Common myeloid progenitor, CD34-positive (primary cell): ENCODE measurements around the gene AGFG2.
A peak's percentile ranks its signal among the peaks of the same experiment; 100 is the strongest.
"Not testable (repeated sequence)": the region's sequence is repeated elsewhere in the genome, so short reads cannot be mapped to it uniquely, and the experiment has no call there.

Source experiments
- CTCF ChIA-PET: fragments of 350-600 bp; sonication (Branson Sonifier 250); formaldehyde crosslinking; loops from one replicate; lab custom pipeline; 2021; ENCODE audit warnings: antibody characterized with exemption; lab: Charles Lee
- POLR2A ChIA-PET: fragments of 350-600 bp; sonication (Branson Sonifier 250); formaldehyde crosslinking; loops from one replicate; lab custom pipeline; 2021; ENCODE audit warnings: antibody characterized with exemption; lab: Charles Lee
- DNase-seq, 3 donors: peaks; one replicate each; pipeline versions ENCODE4 v3.0.0 to v3.0.0-alpha.2; 2013
- H3K27ac ChIP-seq, 2 experiments: 1 replicate in 1 of 2; 2 replicates in 1 of 2; pipeline ENCODE4 v1.7.0; 2013; ENCODE audit warnings: inconsistent platforms in 2 of 2, low read length in 2 of 2, mild to moderate bottlenecking in 2 of 2, low read depth in 1 of 2, moderate library complexity in 1 of 2; ENCODE audit not compliant: severe bottlenecking in 2 of 2, insufficient read depth in 1 of 2, poor library complexity in 1 of 2
- H3K27me3 ChIP-seq, 5 experiments: replicated peaks in 2 of 5; 1 replicate in 3 of 5; 2 replicates in 2 of 5; pipeline versions ENCODE4 v1.6.1 to v1.7.0; 2013; ENCODE audit warnings: low read length in 4 of 5, mild to moderate bottlenecking in 2 of 5, moderate library complexity in 2 of 5, inconsistent platforms in 1 of 5; ENCODE audit not compliant: insufficient read depth in 5 of 5, control insufficient read depth in 4 of 5
- H3K36me3 ChIP-seq, 4 experiments: 1 replicate in 2 of 4; 2 replicates in 2 of 4; pipeline versions ENCODE4 v1.6.1 to v1.7.0; 2013; ENCODE audit warnings: low read length in 3 of 4, control low read depth in 1 of 4, mild to moderate bottlenecking in 1 of 4; ENCODE audit not compliant: control insufficient read depth in 4 of 4, insufficient read depth in 4 of 4
- H3K4me1 ChIP-seq, 4 experiments: 1 replicate in 3 of 4; 2 replicates in 1 of 4; pipeline versions ENCODE4 v1.6.1 to v1.7.1; 2013; ENCODE audit warnings: low read length in 3 of 4, mild to moderate bottlenecking in 3 of 4, control low read depth in 1 of 4, inconsistent platforms in 1 of 4, moderate library complexity in 1 of 4; ENCODE audit not compliant: control insufficient read depth in 4 of 4, insufficient read depth in 4 of 4; ENCODE audit errors: control extremely low read depth in 1 of 4
- H3K4me3 ChIP-seq, 7 experiments: 1 replicate in 4 of 7; 2 replicates in 3 of 7; pipeline versions ENCODE4 v1.5.1 to v1.7.0; 2013; ENCODE audit warnings: mild to moderate bottlenecking in 7 of 7, low read length in 6 of 7, moderate library complexity in 6 of 7, inconsistent platforms in 2 of 7, low read depth in 2 of 7, control low read depth in 1 of 7; ENCODE audit not compliant: insufficient read depth in 4 of 7, control insufficient read depth in 1 of 7; ENCODE audit errors: extremely low read depth in 1 of 7
- H3K9me3 ChIP-seq, 5 experiments: 1 replicate in 4 of 5; 2 replicates in 1 of 5; pipeline versions ENCODE4 v1.6.1 to v1.7.1; 2013; ENCODE audit warnings: low read length in 4 of 5, mild to moderate bottlenecking in 2 of 5, inconsistent platforms in 1 of 5, low read depth in 1 of 5, moderate library complexity in 1 of 5; ENCODE audit not compliant: control insufficient read depth in 4 of 5, insufficient read depth in 2 of 5; ENCODE audit errors: control extremely low read depth in 1 of 5
- WGBS: methylation state at CpG from one replicate; pipeline ENCODE4 v1.1.5; 2013; ENCODE audit not compliant: insufficient coverage; 5-methylcytosine and 5-hydroxymethylcytosine counted together

Gene AGFG2

DNA sequence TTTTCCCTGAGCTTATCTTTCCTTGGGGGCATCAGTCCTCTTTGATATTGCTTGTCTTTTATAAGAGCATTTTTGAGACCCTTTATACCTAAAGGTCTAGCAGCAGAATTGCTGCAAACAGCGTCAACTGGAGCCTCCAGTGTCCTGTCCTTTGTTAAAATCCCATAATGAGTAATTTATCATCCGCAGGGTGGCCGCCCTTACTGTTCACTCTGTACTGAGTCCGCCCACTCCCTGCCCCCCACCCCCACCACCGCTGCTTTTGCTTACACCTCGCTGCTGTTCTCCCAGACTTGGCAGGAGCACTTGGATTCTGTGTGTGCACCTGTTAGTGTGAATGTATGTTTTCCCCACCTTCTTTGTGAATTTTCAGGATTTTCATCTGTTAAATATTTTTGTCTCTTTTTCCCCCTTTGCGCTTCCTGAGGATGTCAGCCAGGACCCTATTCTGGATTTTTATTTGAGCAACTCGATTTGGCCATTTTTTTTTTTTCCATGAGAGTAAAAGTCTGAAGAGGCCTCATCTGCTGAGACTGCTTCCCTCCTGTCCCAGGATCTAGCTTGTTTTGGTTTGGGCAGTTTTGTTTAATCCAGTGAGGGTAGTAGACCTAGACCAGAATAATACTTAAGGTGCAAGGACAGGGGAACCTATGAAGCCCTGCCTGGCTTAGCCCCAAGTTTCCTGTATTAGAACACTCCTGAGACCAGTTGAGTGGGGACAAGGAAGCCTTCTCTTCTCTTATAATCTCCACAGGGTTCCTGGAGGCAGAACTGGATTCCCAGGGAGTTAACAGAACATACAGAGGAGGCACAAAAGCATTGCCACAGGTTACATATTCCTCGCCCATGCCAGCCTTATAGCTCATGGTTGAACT, 8.2 kb downstream of the AGFG2 start:
- 86% methylated on average over 2 of the region's 9 CpGs for WGBS
- peak overlapping the region in 1 of 2 experiments; percentile 47 for H3K27ac ChIP-seq
- CTCF ChIA-PET, result interaction anchor here (0.9 to 14.6 kb wide), 2 partner anchors 8 to 16 kb away, joined by 3 to 220 read pairs; no protein-coding TSS in a partner anchor
- no peaks in the 10 kb centered on the region for H3K27me3 ChIP-seq
- POLR2A ChIA-PET, result no interaction called here
- no peak for DNase-seq
- peaks cover 0 to 2% (median under 1%) of the 10 kb centered on the region in 4 experiments for H3K36me3 ChIP-seq
- no peaks in the 10 kb centered on the region for H3K9me3 ChIP-seq
- H3K4me3 ChIP-seq, result no peak overlapping the region
- H3K4me1 ChIP-seq, result peaks cover 5 to 59% (median 39%) of the 10 kb centered on the region in 4 experiments

DNA sequence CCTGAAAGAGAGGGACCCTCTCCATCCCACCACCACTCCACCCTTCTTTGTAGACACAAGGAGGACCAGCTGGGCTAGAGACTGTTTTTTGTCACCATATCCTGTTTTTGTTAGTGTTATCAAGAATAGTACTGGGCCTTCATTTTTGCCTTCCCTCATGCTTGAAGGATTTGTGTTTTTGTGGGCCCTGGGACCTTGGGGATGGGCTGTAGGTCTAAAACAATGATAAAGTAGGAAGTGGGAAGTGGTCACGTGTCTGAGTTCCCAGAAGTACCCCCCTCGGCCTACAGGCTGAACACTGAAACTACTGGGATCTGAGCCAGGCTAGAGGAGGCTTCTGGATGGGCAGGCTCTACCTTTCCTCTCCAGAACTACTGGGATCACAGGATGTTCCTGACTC, 8.9 kb downstream of the AGFG2 start:
- H3K27me3 ChIP-seq, result no peaks in the 10 kb centered on the region
- peaks cover 0 to 7% (median 3%) of the 10 kb centered on the region in 4 experiments for H3K36me3 ChIP-seq
- CTCF ChIA-PET, result interaction anchor here (0.7 to 14.6 kb wide), 4 partner anchors 12 to 41 kb away, joined by 3 to 220 read pairs (median 6); no protein-coding TSS in a partner anchor
- 0% methylated on average over 1 of the region's 2 CpGs for WGBS
- POLR2A ChIA-PET, result no interaction called here
- DNase-seq, result no peak
- H3K27ac ChIP-seq, result peak overlapping the region in 1 of 2 experiments; percentile 25
- H3K4me1 ChIP-seq, result peaks cover 5 to 59% (median 39%) of the 10 kb centered on the region in 4 experiments
- no peaks in the 10 kb centered on the region for H3K9me3 ChIP-seq
- H3K4me3 ChIP-seq, result no peak overlapping the region

DNA sequence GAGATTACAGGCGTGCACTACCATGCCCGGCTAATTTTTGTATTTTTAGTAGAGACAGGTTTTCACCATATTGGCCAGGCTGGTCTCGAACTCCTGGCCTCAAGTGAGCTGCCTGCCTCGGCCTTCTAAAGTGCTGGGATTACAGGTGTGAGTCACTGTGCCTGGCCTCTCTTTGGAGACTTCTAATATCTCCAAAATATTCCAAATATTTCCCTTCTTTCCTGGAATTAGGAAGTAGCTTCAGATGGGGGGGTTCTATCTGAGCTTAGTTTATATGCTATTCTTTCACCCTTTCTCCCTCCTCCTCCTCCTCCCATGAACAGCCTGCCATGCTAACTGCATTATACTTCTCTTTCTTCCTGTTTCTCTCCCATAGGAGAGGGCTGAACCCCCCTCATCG, 9.4 kb downstream of the AGFG2 start:
- WGBS, result 90% methylated on average over 4 of the region's 5 CpGs
- DNase-seq, H3K4me3 ChIP-seq, H3K27ac ChIP-seq, H3K9me3 ChIP-seq, POLR2A ChIA-PET, H3K27me3 ChIP-seq: not testable (repeated sequence)
- Histone ChIP-seq H3K36me3 (peaks cover 0 to 12% (median 5%) of the 10 kb centered on the region in 4 experiments), H3K4me1 (peaks cover 5 to 59% (median 39%) of the 10 kb centered on the region in 4 experiments)
- CTCF ChIA-PET, result interaction anchor here (0.5 to 14.6 kb wide), 7 partner anchors 12 to 157 kb away, joined by 3 to 220 read pairs (median 6); partner anchors contain the start of gene POP7

DNA sequence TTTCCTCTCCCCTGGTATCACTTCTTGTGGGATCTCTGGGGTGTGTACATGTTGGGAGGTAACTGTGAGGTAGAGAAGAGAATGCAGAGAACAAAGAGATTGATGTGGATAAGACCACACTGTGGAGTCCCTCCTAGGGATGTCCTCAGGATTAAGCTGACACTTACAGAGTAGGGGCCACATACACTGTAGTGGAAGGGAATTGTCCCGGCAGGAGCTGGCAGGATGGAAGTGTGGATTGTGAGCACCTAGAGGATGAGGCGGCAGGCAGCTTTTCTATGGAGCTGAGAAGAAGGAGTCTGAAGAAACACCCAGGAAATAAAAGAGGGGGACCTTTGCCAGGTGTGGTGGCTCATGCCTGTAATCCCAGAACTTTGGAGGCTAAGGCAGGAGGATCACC, 13.5 kb downstream of the AGFG2 start:
- Histone ChIP-seq H3K9me3 (no peaks in the 10 kb centered on the region), H3K27ac (no peak overlapping the region), H3K36me3 (peaks cover 6 to 28% (median 15%) of the 10 kb centered on the region in 4 experiments), H3K27me3 (no peaks in the 10 kb centered on the region), H3K4me3 (no peak overlapping the region), H3K4me1 (peaks cover 5 to 39% (median 33%) of the 10 kb centered on the region in 4 experiments)
- CTCF ChIA-PET, result interaction anchor here (1.3 to 14.6 kb wide), 4 partner anchors 10 to 87 kb away, joined by 3 to 220 read pairs (median 4); no protein-coding TSS in a partner anchor
- POLR2A ChIA-PET, result no interaction called here
- 83% methylated on average over 1 of the region's 2 CpGs for WGBS
- DNase-seq, result no peak

DNA sequence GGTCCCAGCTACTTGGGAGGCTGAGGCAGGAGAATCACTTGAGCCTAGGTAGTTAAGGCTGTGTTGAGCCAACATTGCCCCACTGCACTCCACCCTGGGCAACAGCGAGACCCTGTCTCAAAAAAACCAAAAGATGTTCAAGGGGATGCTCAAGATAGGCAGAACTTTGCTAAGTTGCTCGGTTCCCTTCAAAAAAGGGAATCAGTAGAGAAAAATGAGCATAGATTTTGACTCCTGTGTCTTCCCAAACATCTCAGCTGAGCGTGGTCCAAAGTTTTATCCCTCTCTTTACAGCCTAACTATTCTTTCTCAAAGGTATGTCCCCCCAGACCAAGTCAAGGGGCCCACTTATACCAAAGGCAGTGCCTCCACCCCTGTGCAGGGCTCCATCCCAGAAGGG, 14.0 kb downstream of the AGFG2 start:
- Histone ChIP-seq H3K9me3 (no peaks in the 10 kb centered on the region), H3K4me1 (peaks cover 5 to 34% (median 28%) of the 10 kb centered on the region in 4 experiments), H3K27ac (no peak overlapping the region), H3K27me3 (no peaks in the 10 kb centered on the region), H3K4me3 (no peak overlapping the region), H3K36me3 (peaks cover 6 to 28% (median 15%) of the 10 kb centered on the region in 4 experiments)
- DNase-seq, result no peak
- ChIA-PET POLR2A (no interaction called here), CTCF (interaction anchor here (1.0 to 14.6 kb wide), 4 partner anchors 11 to 88 kb away, joined by 3 to 220 read pairs (median 4); no protein-coding TSS in a partner anchor)
- 98% methylated on average over 3 of the region's 3 CpGs for WGBS

DNA sequence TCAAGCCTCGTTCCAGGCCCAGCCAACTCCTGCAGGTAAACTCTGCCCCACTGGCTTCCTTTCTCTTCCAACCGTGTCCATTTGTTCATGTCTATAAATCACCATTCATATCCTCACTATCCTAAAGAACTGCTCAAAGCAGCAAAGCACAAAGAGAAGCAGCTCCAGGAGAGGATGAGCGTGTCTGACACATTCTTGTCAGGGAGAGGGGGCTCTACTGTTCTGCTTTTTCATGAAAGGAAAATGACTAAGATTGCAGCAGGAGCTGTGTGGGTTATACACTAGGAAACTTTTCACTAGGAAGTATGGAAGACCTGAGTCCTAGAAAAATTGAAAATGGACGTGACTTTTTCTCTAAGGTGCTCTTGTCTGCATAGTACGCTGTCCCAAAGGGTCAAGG, 16.7 kb downstream of the AGFG2 start:
- Histone ChIP-seq H3K36me3 (peaks cover 6 to 28% (median 15%) of the 10 kb centered on the region in 4 experiments), H3K27me3 (no peaks in the 10 kb centered on the region), H3K4me3 (no peak overlapping the region), H3K27ac (peak overlapping the region in 1 of 2 experiments; percentile 68), H3K4me1 (peaks cover 0 to 12% (median 10%) of the 10 kb centered on the region in 4 experiments), H3K9me3 (no peaks in the 10 kb centered on the region)
- POLR2A ChIA-PET, result no interaction called here
- CTCF ChIA-PET, result interaction anchor here (0.8 to 13.7 kb wide), 18 partner anchors 9 to 296 kb away, joined by 3 to 177 read pairs (median 4); partner anchors contain the start of genes AGFG2, SPACDR and TSC22D4
- WGBS, result 100% methylated on average over 3 of the region's 5 CpGs
- no peak for DNase-seq
